ENCODE measurements around the gene PCDHGB6.
"Not testable (repeated sequence)": the region's sequence is repeated elsewhere in the genome, so short reads cannot be mapped to it uniquely, and the experiment has no call there.

Gene PCDHGB6

DNA sequence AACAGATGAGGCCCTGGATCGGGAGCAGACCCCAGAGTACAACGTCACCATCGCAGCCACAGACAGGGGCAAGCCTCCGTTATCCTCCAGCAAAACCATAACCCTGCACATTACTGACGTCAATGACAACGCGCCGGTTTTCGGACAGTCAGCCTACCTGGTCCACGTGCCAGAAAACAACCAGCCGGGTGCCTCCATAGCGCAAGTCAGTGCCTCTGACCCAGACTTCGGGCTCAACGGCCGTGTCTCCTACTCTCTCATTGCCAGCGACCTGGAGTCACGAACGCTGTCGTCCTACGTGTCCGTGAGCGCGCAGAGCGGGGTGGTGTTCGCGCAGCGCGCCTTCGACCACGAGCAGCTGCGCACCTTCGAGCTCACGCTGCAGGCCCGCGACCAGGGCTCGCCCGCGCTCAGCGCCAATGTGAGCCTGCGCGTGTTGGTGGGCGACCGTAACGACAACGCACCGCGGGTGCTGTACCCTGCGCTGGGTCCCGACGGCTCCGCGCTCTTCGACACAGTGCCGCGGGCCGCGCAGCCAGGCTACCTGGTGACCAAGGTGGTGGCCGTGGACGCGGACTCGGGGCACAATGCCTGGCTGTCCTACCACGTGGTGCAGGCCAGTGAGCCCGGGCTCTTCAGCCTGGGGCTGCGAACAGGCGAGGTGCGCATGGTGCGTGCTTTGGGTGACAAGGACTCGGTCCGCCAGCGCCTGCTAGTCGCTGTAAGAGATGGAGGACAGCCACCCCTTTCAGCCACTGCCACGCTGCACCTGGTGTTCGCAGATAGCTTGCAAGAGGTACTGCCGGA is 11.5 kb downstream of the PCDHGB6 start:
- DNase-seq: no peak

DNA sequence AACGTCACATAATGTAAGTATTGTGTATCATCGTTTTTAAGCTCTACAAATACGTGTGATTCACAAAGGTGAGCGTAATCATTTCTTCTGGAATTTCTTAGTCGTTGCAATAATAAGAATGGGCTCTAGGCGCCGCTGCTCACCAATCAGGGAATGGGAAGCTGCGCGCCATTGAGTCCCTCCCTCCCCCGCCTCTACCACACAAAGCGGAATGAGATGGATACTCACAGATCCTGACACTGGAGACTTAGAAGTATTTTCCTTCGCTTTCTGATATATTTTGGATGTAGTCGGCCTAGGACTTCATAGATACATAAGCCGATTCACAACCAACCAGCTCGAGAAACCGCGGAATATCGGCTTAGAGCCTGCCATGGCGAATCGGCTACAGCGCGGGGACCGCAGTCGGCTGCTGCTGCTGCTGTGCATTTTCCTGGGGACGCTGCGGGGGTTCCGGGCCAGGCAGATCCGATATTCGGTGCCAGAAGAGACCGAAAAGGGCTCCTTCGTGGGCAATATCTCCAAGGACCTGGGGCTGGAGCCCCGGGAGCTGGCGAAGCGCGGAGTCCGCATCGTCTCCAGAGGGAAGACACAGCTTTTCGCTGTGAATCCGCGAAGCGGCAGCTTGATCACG is 13.2 kb downstream of the PCDHGB6 start, which contains the start of gene PCDHGA11:
Gene PCDHGA11, plus strand, starts transcription at position 197 of the 634 bp plus-strand sequence. Its CDS starts 177 bp downstream, at position 374.
- peak; percentile 75 for DNase-seq

DNA sequence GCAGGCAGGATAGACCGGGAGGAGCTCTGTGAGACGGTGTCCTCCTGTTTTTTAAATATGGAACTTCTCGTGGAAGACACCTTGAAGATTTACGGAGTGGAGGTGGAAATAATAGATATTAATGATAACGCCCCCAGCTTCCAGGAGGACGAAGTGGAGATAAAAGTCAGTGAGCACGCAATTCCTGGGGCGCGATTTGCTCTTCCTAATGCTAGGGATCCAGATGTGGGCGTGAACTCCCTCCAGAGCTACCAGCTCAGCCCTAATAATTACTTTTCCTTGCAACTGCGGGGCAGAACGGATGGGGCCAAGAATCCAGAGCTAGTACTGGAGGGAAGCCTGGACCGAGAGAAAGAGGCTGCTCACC is 13.7 kb downstream of the PCDHGB6 start:
- DNase-seq: no peak

GRCh38 chr5:141422742-141423291 is 15.0 kb downstream of the PCDHGB6 start:
- no peak for DNase-seq

- DNase-seq: no peak
Observed at GRCh38 chr5:141427783-141428426, 20.1 kb downstream of the PCDHGB6 start.

DNA sequence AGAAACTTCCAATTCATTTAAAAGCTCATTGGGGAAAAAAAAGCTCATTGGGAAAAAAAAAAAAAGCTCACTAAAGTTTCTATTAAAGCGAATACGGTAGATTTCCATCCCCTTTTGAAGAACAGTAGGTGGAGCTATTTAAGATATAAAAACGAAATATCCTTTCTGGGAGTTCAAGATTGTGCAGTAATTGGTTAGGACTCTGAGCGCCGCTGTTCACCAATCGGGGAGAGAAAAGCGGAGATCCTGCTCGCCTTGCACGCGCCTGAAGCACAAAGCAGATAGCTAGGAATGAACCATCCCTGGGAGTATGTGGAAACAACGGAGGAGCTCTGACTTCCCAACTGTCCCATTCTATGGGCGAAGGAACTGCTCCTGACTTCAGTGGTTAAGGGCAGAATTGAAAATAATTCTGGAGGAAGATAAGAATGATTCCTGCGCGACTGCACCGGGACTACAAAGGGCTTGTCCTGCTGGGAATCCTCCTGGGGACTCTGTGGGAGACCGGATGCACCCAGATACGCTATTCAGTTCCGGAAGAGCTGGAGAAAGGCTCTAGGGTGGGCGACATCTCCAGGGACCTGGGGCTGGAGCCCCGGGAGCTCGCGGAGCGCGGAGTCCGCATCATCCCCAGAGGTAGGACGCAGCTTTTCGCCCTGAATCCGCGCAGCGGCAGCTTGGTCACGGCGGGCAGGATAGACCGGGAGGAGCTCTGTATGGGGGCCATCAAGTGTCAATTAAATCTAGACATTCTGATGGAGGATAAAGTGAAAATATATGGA is 22.7 kb downstream of the PCDHGB6 start, which contains the start of gene PCDHGA12:
Gene PCDHGA12, plus strand, starts transcription at position 176 of the 782 bp plus-strand sequence. Its CDS starts 253 bp downstream, at position 429.
- DNase-seq: peak; percentile 88

GRCh38 chr5:141431286-141431685 is 23.5 kb downstream of the PCDHGB6 start:
- DNase-seq: peak; percentile 37

- not testable (repeated sequence) for DNase-seq
Observed at GRCh38 chr5:141432308-141432707, 24.5 kb downstream of the PCDHGB6 start.

- DNase-seq: not testable (repeated sequence)
Observed at GRCh38 chr5:141432726-141433125, 24.9 kb downstream of the PCDHGB6 start.

- DNase-seq: no peak
Observed at GRCh38 chr5:141434006-141434405, 26.2 kb downstream of the PCDHGB6 start.

- no peak for DNase-seq
Observed at GRCh38 chr5:141437221-141437620, 29.4 kb downstream of the PCDHGB6 start.

GRCh38 chr5:141439411-141440141 is 31.8 kb downstream of the PCDHGB6 start:
- no peak for DNase-seq

DNA sequence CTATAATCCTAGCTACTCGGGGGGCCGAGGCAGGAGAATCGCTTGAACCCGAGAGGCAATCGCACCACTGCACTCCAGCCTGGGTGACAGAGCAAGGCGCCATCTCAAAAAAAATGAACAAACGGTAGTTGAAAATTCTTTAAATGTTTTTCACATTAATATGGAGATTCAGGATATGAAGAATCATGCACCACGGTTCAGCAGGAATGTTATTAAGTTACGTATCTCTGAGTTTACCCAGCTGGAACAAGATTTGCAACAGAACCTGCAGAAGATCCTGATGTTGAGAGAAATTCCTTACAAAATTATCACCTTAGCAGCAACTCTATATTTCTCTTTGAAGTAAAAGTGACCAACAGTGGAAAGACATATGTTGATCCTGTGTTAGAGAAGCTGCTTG is 32.5 kb downstream of the PCDHGB6 start:
- DNase-seq: no peak

DNA sequence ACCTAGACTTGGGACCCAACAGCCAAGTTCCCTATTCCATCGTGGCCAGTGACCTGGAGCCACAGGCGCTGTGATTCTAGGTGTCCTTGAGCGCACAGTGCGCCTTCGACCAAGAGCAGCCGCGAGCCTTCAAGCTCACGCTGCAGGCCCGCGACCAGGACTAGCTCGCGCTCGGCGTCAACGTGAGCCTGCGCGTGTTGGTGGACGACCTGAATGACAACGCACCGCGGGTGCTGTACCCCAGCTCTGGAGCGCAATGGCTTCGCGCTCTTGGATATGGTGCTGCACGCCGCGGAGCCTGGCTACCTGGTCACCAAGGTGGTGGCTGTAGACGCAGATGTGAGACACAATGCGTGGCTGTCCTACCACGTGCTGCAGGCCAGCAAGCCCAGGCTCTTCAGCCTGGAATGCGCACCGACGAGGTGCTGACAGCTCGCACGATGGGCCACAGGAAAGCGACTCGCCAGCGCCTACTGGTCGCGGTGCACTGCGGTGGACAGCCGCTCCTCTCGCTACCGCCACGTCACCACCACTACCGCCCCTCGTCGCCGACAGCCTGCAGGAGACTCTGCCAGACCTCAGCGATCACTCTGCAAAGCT is 33.9 kb downstream of the PCDHGB6 start:
- no peak for DNase-seq
